ENCODE measurements around the gene ATAT1. TPM values are rescaled to one million over a fixed set of nuclear protein-coding genes. Genes with fewer than 3 reads are reported as not detected.

ATAT1 gene
- total RNA-seq, 4 donors from 2014 or later = 2.7 to 8.7 (median 5.1) TPM

- Histone ChIP-seq H3K4me1 (peaks cover 0 to under 1% (median 0%) of the 10 kb centered on the region in 4 donors), H3K27me3 (no peaks in the 10 kb centered on the region), H3K36me3 (peaks cover 13 to 71% (median 45%) of the 10 kb centered on the region in 4 donors), H3K9me3 (no peaks in the 10 kb centered on the region), H3K27ac (replicated peaks in 1 of 4) (no peak overlapping the region), H3K4me3 (no peak overlapping the region)
- intact Hi-C loops (cut with DNase I) = no loop called here
- 86% methylated on average over 10 of the region's 10 CpGs for WGBS
- no peak for DNase-seq (ENCODE audit: extremely low spot score)
- TF ChIP-seq POLR2AphosphoS5 (IDR thresholded peaks at IDR 0.05) (no peak), CTCF (IDR thresholded peaks at IDR 0.05) (no peak), EP300 (IDR thresholded peaks at IDR 0.05) (no peak), POLR2A (IDR thresholded peaks at IDR 0.05; ENCODE audit: low read depth) (no peak)
Measured at GRCh38 chr6:30640481-30640880, 13.8 kb downstream of the ATAT1 start.

- H3K36me3 ChIP-seq = peaks cover 13 to 74% (median 45%) of the 10 kb centered on the region in 4 donors
Measured at GRCh38 chr6:30641048-30641447, 14.4 kb downstream of the ATAT1 start.

GRCh38 chr6:30643656-30644055 is 17.0 kb downstream of the ATAT1 start:
- Histone ChIP-seq H3K27ac (replicated peaks in 1 of 4) (no peak overlapping the region), H3K4me1 (peaks cover 10 to 26% (median 20%) of the 10 kb centered on the region in 4 donors), H3K9me3 (no peaks in the 10 kb centered on the region), H3K27me3 (no peaks in the 10 kb centered on the region), H3K36me3 (peaks cover 13 to 64% (median 40%) of the 10 kb centered on the region in 4 donors), H3K4me3 (no peak overlapping the region)
- no peak for DNase-seq (ENCODE audit: extremely low spot score)
- intact Hi-C loops (cut with DNase I) = no loop called here
- TF ChIP-seq POLR2AphosphoS5 (IDR thresholded peaks at IDR 0.05) = no peak
- TF ChIP-seq EP300 (IDR thresholded peaks at IDR 0.05) = no peak
- no peak for TF ChIP-seq POLR2A (IDR thresholded peaks at IDR 0.05; ENCODE audit: low read depth)
- WGBS = 89% methylated on average over 2 of the region's 2 CpGs

More at GRCh38 chr6:30641048-30641447, 14.4 kb downstream of the ATAT1 start:
- Histone ChIP-seq H3K27ac (replicated peaks in 1 of 4) (no peak overlapping the region), H3K4me3 (no peak overlapping the region), H3K27me3 (no peaks in the 10 kb centered on the region), H3K4me1 (peaks cover 0 to 6% (median under 1%) of the 10 kb centered on the region in 4 donors), H3K9me3 (no peaks in the 10 kb centered on the region)
- WGBS = no CpG with 5 or more reads among the region's 1 CpG
- intact Hi-C loops (cut with DNase I) = no loop called here
- TF ChIP-seq CTCF (IDR thresholded peaks at IDR 0.05) = no peak
- no peak for TF ChIP-seq EP300 (IDR thresholded peaks at IDR 0.05)
- TF ChIP-seq POLR2AphosphoS5 (IDR thresholded peaks at IDR 0.05) = no peak
- no peak for TF ChIP-seq POLR2A (IDR thresholded peaks at IDR 0.05; ENCODE audit: low read depth)
- DNase-seq (ENCODE audit: extremely low spot score) = no peak

GRCh38 chr6:30644769-30645168 is 18.1 kb downstream of the ATAT1 start:
- WGBS = 75% methylated on average over 5 of the region's 5 CpGs
- Histone ChIP-seq H3K4me1 (peaks cover 14 to 34% (median 25%) of the 10 kb centered on the region in 4 donors), H3K36me3 (peaks cover 13 to 68% (median 40%) of the 10 kb centered on the region in 4 donors), H3K9me3 (no peaks in the 10 kb centered on the region), H3K4me3 (no peak overlapping the region), H3K27ac (replicated peaks in 1 of 4) (no peak overlapping the region), H3K27me3 (no peaks in the 10 kb centered on the region)
- TF ChIP-seq POLR2AphosphoS5 (IDR thresholded peaks at IDR 0.05) = no peak
- no peak for TF ChIP-seq CTCF (IDR thresholded peaks at IDR 0.05)
- no peak for TF ChIP-seq POLR2A (IDR thresholded peaks at IDR 0.05; ENCODE audit: low read depth)
- TF ChIP-seq EP300 (IDR thresholded peaks at IDR 0.05) = no peak
- no peak for DNase-seq (ENCODE audit: extremely low spot score)
- intact Hi-C loops (cut with DNase I) = no loop called here

- intact Hi-C loops (cut with DNase I) = no loop called here
- TF ChIP-seq POLR2AphosphoS5 (IDR thresholded peaks at IDR 0.05) = no peak
- TF ChIP-seq POLR2A (IDR thresholded peaks at IDR 0.05; ENCODE audit: low read depth) = no peak
- no peak for TF ChIP-seq CTCF (IDR thresholded peaks at IDR 0.05)
- no peak for TF ChIP-seq EP300 (IDR thresholded peaks at IDR 0.05)
- H3K9me3 ChIP-seq = no peaks in the 10 kb centered on the region
- peak overlapping the region in 2 of 4 donors; percentile 93 to 99 for H3K27ac ChIP-seq (replicated peaks in 1 of 4)
- no peak overlapping the region for H3K4me3 ChIP-seq
- H3K27me3 ChIP-seq = no peaks in the 10 kb centered on the region
- WGBS = 67% methylated on average over 1 of the region's 1 CpG
- H3K36me3 ChIP-seq = peaks cover 10 to 63% (median 36%) of the 10 kb centered on the region in 4 donors
- no peak for DNase-seq (ENCODE audit: extremely low spot score)
- peaks cover 14 to 34% (median 25%) of the 10 kb centered on the region in 4 donors for H3K4me1 ChIP-seq
Measured at GRCh38 chr6:30645989-30646388, 19.3 kb downstream of the ATAT1 start.
